Colonic mucosa (tissue), 4 donors: ENCODE measurements around the gene CLDN6. TPM values are rescaled to one million over a fixed set of nuclear protein-coding genes. Genes with fewer than 3 reads are reported as not detected.
A peak's percentile ranks its signal among the peaks of the same experiment; 100 is the strongest.

Source experiments
- DNase-seq: peaks from one replicate; pipeline ENCODE4 v3.0.0-alpha.2; 2020
- H3K27ac ChIP-seq: fragments of 200-600 bp; one replicate; pipeline ENCODE4 v1.8.0; 2021
- H3K27me3 ChIP-seq: fragments of 200-600 bp; one replicate; pipeline ENCODE4 v1.8.0; 2021
- H3K36me3 ChIP-seq: fragments of 200-600 bp; one replicate; pipeline ENCODE4 v1.8.0; 2021
- H3K4me1 ChIP-seq: fragments of 200-600 bp; one replicate; pipeline ENCODE4 v1.8.0; 2021; ENCODE audit warnings: mild to moderate bottlenecking
- H3K4me3 ChIP-seq: fragments of 200-600 bp; one replicate; pipeline ENCODE4 v1.8.0; 2021
- H3K9ac ChIP-seq, 2 donors: one replicate each; pipeline ENCODE4 v1.7.0; 2013; ENCODE audit warnings: control low read depth in 2 of 2, low read depth in 2 of 2, low read length in 2 of 2
- H3K9me3 ChIP-seq: fragments of 200-600 bp; one replicate; pipeline ENCODE4 v1.8.0; 2021
- CTCF ChIP-seq: fragments of 200-600 bp; IDR thresholded peaks from one replicate; pipeline ENCODE4 v1.8.0; 2022; ENCODE audit warnings: antibody characterized with exemption, mild to moderate bottlenecking
- intact Hi-C: fragments of 100-400 bp; cut with DNase I; formaldehyde crosslinking; loops from one replicate; pipeline ENCODE4 v1.14.1; 2022
- total RNA-seq, 2 donors: library from RNA; stranded (reverse); fragmentation: NEBNext Ultra II Directional in 1 of 2; extraction: Animal tissue kit (Norgen Biotek cat#: 25700) in 1 of 2; gene quantifications; one replicate each; pipeline ENCODE4 v1.2.1, GENCODE V29; 2021
- donor health status: healthy.
- donor health status: DM: no; HTN: no; CAD: no.
- donor health status: DM: no; HTN: no; CAD: no.

CLDN6 gene
- total RNA-seq, 2 donors from 2014 or later, result 1.2 TPM; not detected in 1

- no peak for TF ChIP-seq CTCF
- Histone ChIP-seq H3K9ac (no peak overlapping the region), H3K9me3 (no peaks in the 10 kb centered on the region), H3K36me3 (no peaks in the 10 kb centered on the region), H3K4me1 (peaks cover 9% of the 10 kb centered on the region), H3K4me3 (no peak overlapping the region), H3K27ac (no peak overlapping the region), H3K27me3 (no peaks in the 10 kb centered on the region)
- DNase-seq, result no peak
- intact Hi-C loops, result no loop called here
These were observed 44.2 kb downstream of the CLDN6 start for GRCh38 chr16:2973605-2974318.

DNA sequence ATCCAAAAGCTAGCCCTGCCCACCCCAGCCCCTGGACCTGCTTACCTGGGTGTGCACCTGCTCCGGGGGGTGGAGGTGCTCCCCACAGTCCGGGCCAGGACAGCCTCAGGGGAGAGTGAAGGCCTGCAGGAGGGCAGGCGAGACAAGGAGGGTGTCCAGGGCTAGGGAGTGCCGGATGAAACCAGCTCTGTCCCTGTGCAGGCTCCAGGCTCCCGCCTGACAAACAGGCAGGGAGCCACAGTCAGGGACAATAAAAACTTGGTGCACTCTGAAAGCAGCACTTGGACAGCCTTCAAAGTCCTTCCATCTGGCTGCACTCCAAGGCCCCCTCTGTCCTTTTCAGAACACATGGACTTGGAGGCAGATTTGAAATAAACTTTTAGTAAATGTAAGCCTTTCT is 44.9 kb downstream of the CLDN6 start:
- DNase-seq, result no peak
- Histone ChIP-seq H3K4me3 (no peak overlapping the region), H3K4me1 (peaks cover 9% of the 10 kb centered on the region), H3K36me3 (no peaks in the 10 kb centered on the region), H3K9me3 (no peaks in the 10 kb centered on the region), H3K27me3 (peaks cover under 1% of the 10 kb centered on the region), H3K9ac (no peak overlapping the region), H3K27ac (no peak overlapping the region)
- intact Hi-C loops, result no loop called here
- no peak for TF ChIP-seq CTCF

GRCh38 chr16:2971985-2972784 is 45.8 kb downstream of the CLDN6 start:
- intact Hi-C loops, result no loop called here
- no peak for TF ChIP-seq CTCF
- DNase-seq, result no peak

DNA sequence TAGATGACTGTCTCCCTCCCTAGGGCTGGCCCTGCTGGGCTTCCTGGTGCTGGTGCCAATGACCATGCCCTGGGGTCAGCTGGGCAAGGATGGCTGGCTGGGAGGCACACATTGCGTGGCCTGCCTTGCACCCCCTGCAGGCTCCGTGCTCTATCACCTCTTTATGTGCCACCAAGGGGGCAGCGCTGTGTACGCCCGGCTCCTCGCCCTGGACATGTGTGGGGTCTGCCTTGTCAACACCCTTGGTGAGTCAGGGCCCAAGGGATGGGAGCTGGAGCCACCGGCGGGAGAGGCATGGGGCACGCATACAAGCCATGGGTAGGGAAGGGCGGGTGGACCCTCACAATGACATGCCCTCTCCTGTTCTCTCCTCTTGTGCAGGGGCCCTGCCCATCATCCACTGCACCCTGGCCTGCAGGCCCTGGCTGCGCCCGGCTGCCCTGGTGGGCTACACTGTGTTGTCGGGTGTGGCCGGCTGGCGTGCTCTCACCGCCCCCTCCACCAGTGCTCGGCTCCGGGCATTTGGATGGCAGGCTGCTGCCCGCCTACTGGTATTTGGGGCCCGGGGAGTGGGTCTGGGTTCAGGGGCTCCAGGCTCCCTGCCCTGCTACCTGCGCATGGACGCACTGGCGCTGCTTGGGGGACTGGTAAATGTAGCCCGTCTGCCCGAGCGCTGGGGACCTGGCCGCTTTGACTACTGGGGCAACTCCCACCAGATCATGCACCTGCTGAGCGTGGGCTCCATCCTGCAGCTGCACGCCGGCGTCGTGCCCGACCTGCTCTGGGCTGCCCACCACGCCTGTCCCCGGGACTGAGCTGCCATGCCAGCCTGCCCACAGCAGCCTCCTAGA is 46.6 kb downstream of the CLDN6 start:
- intact Hi-C loops, result no loop called here
- Histone ChIP-seq H3K27me3 (peaks cover 18% of the 10 kb centered on the region), H3K4me1 (peaks cover 14% of the 10 kb centered on the region), H3K9ac (no peak overlapping the region), H3K4me3 (no peak overlapping the region), H3K36me3 (no peaks in the 10 kb centered on the region), H3K9me3 (no peaks in the 10 kb centered on the region), H3K27ac (no peak overlapping the region)
- no peak for DNase-seq
- TF ChIP-seq CTCF, result no peak

More at GRCh38 chr16:2971985-2972784, 45.8 kb downstream of the CLDN6 start:
- H3K4me1 ChIP-seq, result peaks cover 13% of the 10 kb centered on the region
- H3K36me3 ChIP-seq, result no peaks in the 10 kb centered on the region
- H3K4me3 ChIP-seq, result no peak overlapping the region
- H3K27ac ChIP-seq, result no peak overlapping the region
- H3K9ac ChIP-seq, result no peak overlapping the region
- peaks cover 10% of the 10 kb centered on the region for H3K27me3 ChIP-seq
- H3K9me3 ChIP-seq, result no peaks in the 10 kb centered on the region

DNA sequence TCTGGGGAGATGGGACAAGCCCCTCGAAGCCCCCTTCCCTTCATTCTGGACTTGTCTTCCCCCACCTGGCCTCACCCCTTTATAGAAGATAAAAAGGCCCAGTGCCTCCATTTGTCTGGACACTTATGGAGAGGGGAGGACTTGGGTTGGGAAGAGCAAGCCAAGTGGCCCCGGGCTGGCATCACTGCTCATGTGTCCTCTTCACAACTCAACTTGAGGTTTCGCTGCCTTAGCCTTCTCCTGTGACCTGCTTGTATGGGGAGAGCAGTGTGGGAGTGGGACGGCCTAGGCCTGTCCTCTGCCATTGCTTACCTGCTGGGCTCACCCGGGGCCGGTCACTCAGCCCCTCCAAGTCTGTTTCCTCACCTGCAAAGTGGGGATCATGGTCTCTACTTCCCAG is 47.4 kb downstream of the CLDN6 start:
- no peak for DNase-seq
- no peak for TF ChIP-seq CTCF
- Histone ChIP-seq H3K36me3 (no peaks in the 10 kb centered on the region), H3K9ac (peak overlapping the region; percentile 76 to 89), H3K27me3 (peaks cover 26% of the 10 kb centered on the region), H3K4me3 (peak overlapping the region; percentile 84), H3K27ac (no peak overlapping the region), H3K9me3 (no peaks in the 10 kb centered on the region), H3K4me1 (peaks cover 14% of the 10 kb centered on the region)
- intact Hi-C loops, result no loop called here
